HCT116 (cell line): ENCODE measurements around the gene KBTBD13.

ENCODE experiments used
- CEBPB ChIP-seq: IDR thresholded peaks from 2 replicates; pipeline ENCODE4 v1.6.1; 2012; ENCODE audit warnings: low read depth
- ELF1 ChIP-seq: IDR thresholded peaks from 2 replicates; pipeline ENCODE4 v1.6.1; 2012; ENCODE audit warnings: low read depth, borderline replicate concordance
- EZH2 ChIP-seq: fragments of 200-600 bp; sonication (generic); IDR thresholded peaks from 2 replicates; pipeline ENCODE4 v1.6.1; 2017; ENCODE audit warnings: antibody characterized with exemption, mixed run types
- EZH2phosphoT487 ChIP-seq: fragments of 200-600 bp; IDR thresholded peaks from 2 replicates; pipeline ENCODE4 v1.6.1; 2018; ENCODE audit warnings: antibody characterized with exemption, borderline replicate concordance
- POLR2A ChIP-seq: IDR thresholded peaks from 2 replicates; pipeline ENCODE4 v1.7.0; 2011; ENCODE audit warnings: borderline replicate concordance; ENCODE audit not compliant: insufficient read depth, insufficient read length; ENCODE audit errors: extremely low read depth
- POLR2AphosphoS5 ChIP-seq: IDR thresholded peaks from 2 replicates; pipeline ENCODE4 v1.6.1; 2011; ENCODE audit warnings: mild to moderate bottlenecking, low read depth, low read length, moderate library complexity
- RAD21 ChIP-seq: IDR thresholded peaks from 2 replicates; pipeline ENCODE4 v1.6.1; 2012; ENCODE audit warnings: low read depth, mild to moderate bottlenecking
- REST ChIP-seq: IDR thresholded peaks from 2 replicates; pipeline ENCODE4 v1.6.1; 2012; ENCODE audit warnings: low read depth
- SP1 ChIP-seq: IDR thresholded peaks from 2 replicates; pipeline ENCODE4 v1.6.1; 2012; ENCODE audit warnings: low read depth
- ZNF274 ChIP-seq: fragments of 200-500 bp; sonication (Bioruptor generic); IDR thresholded peaks from 2 replicates; pipeline ENCODE4 v1.6.1; 2014; ENCODE audit warnings: mild to moderate bottlenecking, low read depth, low read length, inconsistent platforms
- TF ChIP-seq, protein P1 (sequence below), 3 experiments: fragments of 200-600 bp in 1 of 3; sonication (generic) in 1 of 3; IDR thresholded peaks in 2 of 3; conservative IDR thresholded peaks in 1 of 3; 2 replicates each; pipeline ENCODE4 v1.5.1; 2012 to 2017; ENCODE audit warnings: low read depth in 2 of 3, low read length in 2 of 3, antibody characterized with exemption in 1 of 3, borderline replicate concordance in 1 of 3, control low read depth in 1 of 3, mild to moderate bottlenecking in 1 of 3, mixed read lengths in 1 of 3, mixed run types in 1 of 3, moderate library complexity in 1 of 3; ENCODE audit not compliant: insufficient read depth in 1 of 3
- TF ChIP-seq, protein P2 (sequence below): IDR thresholded peaks from 2 replicates; pipeline ENCODE4 v1.6.1; 2012

DNA sequence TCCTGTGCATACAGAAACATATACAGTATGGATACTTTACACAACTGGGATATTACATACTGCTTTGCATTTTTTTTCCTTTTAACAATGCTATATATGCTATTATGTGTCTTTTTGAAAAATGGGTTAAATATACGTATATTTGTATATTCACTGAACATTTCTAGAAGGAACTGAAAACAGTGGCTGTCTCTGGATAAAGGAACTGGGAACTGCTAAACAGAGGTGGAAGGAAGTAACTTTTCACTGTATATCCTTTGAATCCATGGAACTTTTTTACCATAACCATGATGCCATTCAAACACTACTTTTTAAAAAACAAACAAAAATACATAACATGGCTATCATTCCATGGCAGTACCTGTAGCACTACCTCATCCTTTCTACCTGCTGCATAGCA, 49.0 kb upstream of the KBTBD13 start:
- TF ChIP-seq, protein P1, sequence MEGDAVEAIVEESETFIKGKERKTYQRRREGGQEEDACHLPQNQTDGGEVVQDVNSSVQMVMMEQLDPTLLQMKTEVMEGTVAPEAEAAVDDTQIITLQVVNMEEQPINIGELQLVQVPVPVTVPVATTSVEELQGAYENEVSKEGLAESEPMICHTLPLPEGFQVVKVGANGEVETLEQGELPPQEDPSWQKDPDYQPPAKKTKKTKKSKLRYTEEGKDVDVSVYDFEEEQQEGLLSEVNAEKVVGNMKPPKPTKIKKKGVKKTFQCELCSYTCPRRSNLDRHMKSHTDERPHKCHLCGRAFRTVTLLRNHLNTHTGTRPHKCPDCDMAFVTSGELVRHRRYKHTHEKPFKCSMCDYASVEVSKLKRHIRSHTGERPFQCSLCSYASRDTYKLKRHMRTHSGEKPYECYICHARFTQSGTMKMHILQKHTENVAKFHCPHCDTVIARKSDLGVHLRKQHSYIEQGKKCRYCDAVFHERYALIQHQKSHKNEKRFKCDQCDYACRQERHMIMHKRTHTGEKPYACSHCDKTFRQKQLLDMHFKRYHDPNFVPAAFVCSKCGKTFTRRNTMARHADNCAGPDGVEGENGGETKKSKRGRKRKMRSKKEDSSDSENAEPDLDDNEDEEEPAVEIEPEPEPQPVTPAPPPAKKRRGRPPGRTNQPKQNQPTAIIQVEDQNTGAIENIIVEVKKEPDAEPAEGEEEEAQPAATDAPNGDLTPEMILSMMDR (IDR thresholded peaks at IDR 0.05 in 2 of 3, conservative IDR thresholded peaks at IDR 0.05 in 1 of 3; ENCODE audit: borderline replicate concordance in 1 of 3, insufficient read depth in 1 of 3, low read depth in 2 of 3, low read length in 2 of 3), result no peak
- TF ChIP-seq POLR2AphosphoS5 (no peak), CEBPB (no peak), RAD21 (no peak), EZH2 (no peak), REST (no peak), SP1 (no peak), POLR2A (no peak), ELF1 (no peak), ZNF274 (no peak), EZH2phosphoT487 (no peak)
- TF ChIP-seq, protein P2, sequence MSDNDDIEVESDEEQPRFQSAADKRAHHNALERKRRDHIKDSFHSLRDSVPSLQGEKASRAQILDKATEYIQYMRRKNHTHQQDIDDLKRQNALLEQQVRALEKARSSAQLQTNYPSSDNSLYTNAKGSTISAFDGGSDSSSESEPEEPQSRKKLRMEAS, result no peak
